ENCODE results near the gene YIPF3.
"Not testable (repeated sequence)": the region's sequence is repeated elsewhere in the genome, so short reads cannot be mapped to it uniquely, and the experiment has no call there.

The YIPF3 gene

DNA sequence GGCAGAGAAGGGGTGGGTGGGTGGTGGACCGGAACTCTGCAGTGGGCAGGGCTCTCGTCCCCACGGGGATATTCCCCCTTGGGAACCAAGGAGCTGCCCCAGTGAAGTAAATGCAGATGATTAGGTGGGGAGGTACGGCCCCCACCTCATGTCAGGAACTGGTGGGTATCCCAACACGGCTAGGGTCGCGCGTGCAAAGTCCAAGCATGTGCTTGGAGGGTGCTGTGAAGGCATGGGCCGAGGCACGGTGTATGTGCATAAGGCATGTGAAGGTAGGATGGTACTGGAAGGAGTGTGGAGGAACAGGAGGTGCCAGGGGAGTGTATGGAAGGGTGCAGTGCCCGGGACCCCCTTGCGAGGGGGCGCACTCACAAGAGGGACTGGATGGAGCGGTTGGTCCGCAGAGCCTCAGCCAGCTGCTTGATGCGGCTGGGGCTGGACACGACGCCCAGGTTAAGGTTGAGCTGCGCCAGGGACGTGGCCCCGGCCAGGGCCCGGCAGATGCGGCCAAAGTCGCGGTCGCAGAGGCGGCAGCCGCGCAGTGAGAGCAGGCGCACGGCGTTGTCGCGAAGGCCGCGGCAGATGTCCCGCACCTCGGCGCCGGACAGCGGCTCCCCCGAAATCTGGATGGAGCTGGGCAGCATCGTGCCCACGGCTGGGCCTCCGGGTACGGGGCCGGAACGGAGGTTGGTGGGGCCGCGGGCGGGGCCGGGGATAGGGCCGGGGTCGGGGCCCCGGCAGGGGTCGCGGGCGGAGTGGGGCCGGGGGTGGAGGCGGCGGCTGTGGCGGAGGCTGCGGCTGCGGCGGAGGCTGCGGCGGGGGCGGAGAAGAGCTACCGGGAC is 7.4 kb downstream of the YIPF3 start:
- DNase-seq: no peak

DNA sequence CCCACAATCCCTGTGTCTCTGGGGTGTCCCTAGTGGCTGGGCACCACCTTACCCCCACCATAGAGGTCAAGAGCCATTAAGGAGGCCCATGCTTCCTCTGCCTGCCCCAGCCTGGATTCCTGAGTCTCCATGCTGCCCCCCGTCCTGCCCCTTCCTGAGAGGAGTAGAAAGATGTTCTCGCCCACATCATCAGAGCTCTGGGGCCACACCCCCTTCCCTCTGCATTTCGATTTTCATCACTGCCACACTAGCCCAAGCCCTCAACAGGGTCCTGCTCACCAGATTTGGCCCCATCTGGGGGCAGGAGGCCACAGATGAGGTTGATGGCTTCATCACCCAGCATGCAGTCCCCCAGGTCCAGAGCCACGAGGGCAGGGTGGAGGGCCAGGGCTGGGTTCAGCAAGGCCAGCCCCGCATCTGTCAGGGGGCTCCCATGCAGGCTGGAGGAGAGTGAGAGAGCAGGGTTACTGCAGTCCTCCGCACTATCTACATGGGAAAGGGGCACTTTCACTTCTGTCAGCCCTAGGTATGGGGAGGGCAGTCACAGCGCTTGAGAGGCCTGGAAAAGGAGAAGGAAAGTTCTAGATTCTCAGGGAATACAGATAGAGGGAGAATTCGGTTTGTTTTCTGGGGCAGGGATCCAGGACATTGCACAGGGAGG is 8.1 kb downstream of the YIPF3 start:
- DNase-seq: no peak

DNA sequence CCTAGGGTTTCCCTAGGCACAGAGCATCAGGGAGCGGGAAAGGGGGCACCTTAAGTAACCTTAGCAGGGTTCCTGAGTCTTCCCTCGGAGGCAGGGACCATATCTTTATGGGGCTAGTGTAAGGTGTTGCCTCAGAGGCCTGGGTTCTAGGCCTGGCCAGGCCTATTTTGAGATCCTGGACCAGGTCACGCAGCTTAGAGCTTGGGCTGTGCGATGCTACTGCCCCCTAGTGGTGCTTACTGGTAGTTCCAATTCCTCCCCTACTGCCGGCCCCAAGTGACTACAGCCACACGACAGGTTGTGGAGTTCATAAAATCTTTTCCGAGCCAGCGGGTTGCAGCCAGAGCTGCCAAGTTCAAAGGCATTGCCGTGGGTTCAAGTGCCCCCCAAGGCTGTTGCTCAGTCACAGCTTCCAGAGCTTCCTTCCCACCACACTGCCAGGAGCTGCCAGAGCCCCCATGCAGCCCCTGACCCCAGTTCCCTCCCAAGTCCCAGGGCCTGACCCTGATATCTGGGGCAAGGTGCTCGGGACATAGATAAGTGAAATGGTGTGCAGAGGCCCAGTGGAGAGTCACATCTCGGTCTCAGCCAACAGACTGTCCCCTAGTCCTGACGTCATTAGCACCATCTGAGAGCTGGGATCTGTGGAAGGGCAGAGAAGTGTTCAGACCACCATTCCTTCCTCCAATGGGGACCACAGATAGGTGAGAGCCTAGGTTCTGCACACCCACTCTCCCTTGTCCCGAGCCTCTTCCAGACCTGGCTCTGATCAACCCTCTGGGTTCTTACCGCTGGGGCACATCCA is 9.9 kb downstream of the YIPF3 start:
- no peak for DNase-seq

DNA sequence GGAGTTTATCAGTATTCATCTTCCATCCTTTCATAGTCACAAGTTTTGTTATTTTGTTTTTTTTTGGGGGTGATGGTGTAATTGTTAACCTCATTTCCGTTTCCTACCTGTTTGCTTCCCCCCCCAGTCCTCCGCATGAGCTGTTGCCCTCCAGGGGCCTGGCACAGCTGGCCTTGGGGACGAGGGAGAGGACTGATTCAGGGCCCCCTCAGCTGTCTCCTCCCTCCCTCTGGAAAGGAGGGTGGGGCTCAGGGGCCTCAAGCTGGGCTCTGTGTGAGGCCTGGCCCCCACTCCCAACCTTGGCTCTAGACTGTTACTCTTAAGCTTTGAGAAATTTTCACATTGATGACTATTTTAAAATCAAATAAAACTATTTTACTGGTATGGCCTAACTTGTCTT is 10.6 kb downstream of the YIPF3 start:
- DNase-seq: no peak

DNA sequence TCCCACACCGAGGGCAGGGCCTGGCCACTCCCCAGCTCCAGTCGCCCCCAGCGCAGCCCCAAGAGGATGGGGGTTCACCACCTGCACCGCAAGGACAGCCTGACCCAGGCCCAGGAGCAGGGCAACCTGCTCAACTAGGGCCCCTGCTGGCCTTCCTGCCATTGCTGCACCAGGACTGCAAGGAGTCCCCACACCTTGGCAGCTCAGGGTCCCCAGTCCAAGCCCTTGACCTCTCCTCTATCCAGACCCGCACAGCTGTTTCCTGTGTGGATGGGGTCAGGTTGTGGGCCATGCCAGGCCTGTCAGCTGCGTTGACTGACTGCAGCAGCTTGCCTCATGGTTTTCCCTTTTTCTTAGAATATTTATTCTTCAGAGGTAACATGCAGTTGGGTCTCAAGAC is 11.0 kb downstream of the YIPF3 start:
- no peak for DNase-seq

DNA sequence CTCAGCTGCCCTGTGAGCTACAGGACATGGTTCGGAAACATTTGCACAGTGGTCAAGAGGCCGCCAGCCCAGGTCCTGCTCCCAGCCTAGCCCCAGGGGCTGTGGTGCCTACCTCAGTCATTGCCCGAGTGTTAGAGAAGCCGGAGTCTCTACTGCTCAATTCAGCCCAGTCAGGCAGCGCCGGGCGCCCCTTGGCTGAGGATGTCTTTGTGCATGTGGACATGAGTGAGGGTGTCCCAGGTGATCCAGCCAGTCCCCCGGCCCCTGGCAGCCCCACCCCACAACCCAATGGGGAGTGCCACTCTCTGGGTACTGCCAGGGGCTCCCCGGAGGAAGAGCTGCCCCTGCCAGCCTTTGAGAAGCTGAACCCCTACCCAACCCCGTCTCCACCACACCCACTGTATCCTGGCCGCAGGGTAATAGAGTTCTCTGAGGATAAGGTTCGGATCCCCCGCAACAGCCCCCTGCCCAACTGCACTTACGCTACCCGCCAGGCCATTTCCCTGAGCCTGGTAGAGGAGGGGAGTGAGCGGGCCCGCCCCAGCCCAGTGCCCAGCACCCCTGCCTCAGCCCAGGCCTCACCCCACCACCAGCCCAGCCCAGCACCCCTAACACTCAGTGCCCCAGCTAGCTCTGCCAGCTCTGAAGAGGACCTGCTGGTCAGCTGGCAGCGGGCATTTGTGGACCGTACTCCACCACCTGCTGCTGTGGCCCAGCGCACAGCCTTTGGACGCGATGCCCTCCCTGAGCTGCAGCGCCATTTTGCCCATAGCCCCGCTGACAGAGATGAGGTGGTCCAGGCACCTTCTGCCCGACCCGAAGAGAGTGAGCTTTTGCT is 11.8 kb downstream of the YIPF3 start:
- no peak for DNase-seq

DNA sequence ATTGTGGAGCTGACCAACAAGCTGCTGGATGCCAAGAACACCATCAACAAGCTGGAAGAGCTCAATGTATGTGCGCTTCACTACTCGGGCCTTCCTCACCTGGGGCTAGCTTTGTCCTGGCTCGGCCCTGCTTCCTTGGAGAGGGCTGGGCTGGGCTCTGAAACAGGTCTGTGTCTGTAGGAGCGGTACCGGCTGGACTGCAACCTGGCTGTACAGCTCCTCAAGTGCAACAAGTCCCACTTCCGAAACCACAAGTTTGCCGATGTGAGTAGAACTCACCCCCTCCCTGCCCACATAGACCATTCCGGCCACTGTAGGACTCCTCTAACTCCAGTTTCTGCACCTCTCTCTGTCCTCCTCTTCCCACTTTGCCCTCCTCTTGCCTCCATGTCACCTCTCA is 13.3 kb downstream of the YIPF3 start:
- DNase-seq: no peak

DNA sequence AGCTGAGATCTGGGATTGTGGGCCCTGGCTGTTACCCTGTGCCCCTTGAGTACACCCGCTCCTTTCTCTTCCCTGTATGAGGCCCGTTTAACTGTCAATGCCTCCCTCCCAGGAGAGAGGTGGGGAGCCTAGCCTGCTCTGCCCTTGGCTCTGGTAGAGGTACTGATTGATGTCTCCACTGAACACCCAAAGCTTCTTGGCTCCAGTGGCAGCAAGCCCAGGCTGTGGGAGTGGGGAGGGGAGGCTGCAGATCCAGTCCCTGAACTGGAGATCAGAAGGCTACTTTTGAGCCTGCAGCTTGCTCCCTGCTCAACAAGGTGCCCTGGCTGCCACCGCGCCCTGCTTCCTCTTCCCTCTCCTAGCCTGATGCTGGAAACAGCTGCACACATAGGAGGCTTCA is 14.1 kb downstream of the YIPF3 start:
- no peak for DNase-seq

DNA sequence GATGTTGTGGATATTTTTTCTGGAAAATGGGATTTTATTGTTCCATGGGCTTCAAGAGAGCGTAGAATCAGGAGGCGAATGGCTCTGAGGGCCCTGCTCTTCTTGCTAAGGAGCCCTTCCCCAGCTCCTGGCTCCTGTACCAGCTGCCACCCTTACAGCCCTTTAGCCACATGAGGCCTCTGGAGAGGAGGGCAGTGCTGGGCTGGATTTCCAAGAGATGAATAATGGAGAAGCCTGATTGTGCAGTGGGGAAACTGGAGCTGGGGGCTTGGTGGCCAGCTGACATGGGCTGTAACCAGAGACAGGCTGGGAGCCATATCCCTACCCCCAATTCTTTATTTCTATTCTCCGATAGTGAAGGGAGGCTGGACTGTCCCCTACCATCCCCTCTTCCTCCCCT is 15.8 kb downstream of the YIPF3 start:
- DNase-seq: no peak

DNA sequence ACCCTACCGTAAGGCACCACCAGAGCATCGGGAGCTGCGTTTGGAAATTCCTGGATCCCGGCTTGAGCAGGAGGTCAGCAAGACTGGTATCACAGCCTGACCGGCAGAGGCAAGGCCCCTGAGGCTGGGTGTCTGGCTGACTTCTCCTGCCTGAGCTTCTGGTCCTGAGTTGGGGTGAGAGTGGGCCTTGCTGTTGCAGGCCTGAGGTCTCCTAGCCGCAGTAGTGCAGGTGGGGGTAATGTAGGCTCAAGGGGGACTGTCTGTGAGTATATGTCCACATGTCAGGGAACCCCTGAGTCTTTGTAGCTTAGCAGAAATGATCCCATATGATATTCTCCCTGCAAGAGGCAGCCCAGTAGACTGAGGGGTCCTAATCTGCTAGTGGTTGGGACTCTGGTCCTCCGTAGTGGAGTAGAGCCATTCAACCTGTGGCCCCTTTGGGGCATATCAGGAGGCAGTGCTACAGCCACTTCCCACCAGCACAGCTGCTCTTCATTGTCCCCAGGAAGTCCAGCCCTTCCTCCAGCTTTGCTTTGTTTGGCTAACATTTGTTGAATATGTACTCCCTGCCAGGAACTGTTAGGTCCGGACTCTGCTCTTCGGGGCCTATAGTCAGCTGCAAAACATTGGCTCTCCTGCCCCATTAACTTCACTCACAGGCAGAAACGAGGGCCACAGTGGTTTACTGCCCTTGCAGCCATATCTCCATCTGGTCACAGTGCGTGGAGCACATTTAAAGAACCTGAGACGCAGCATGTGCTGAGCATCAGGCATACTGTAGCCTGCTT is 17.5 kb downstream of the YIPF3 start:
- no peak for DNase-seq

DNA sequence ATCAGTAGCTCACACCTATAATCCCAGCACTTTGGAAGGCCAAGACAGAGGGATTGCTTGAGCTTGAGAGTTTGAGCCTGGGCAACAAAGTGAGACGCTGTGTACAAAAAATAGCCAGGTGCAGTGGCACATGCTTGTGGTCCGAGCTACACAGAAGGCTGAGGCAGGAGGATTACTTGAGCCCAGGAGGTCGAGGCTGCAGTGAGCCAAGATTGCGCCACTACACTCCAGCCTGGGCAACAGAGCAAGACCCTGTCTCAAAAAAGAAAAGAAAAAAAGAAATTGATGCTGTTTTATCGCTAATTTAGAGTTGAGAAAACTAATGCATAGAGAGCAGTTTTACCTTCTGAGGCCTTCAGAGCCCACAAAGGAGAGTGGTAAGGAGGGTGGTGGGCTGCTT is 18.4 kb downstream of the YIPF3 start:
- not testable (repeated sequence) for DNase-seq

DNA sequence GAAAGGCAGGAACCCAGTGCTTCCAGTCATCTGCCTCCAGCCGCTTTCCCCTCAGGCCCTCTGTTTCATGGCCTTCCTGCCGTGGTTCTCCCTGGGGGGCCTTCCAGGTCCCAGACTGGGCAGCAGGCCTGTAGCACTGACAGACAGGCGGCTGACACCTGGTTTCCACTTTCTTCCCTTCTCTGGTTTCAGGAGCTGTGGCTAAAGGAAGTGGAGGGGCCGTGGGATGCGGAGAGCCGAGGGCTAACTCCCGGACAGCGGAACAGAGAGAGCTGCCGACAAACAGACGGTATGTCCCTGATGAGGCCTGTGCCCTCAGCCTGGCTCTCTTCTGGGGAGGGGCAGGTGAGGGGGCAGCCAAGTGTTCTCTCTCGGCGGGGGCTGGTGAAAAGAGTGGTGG is 19.0 kb downstream of the YIPF3 start:
- no peak for DNase-seq

DNA sequence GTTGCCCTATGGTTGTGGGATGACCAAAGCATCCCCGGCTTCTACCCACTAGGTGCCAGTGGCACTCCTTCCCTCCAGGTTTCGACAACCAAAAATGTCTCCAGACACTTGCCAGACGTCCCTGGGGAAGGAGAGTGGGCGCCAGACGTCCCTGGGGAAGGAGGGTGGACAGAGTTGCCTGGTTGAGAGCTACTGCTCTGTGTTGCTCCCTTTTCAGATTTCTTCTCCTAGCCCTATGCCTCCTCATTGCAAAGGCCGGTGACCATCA is 19.7 kb downstream of the YIPF3 start:
- no peak for DNase-seq

DNA sequence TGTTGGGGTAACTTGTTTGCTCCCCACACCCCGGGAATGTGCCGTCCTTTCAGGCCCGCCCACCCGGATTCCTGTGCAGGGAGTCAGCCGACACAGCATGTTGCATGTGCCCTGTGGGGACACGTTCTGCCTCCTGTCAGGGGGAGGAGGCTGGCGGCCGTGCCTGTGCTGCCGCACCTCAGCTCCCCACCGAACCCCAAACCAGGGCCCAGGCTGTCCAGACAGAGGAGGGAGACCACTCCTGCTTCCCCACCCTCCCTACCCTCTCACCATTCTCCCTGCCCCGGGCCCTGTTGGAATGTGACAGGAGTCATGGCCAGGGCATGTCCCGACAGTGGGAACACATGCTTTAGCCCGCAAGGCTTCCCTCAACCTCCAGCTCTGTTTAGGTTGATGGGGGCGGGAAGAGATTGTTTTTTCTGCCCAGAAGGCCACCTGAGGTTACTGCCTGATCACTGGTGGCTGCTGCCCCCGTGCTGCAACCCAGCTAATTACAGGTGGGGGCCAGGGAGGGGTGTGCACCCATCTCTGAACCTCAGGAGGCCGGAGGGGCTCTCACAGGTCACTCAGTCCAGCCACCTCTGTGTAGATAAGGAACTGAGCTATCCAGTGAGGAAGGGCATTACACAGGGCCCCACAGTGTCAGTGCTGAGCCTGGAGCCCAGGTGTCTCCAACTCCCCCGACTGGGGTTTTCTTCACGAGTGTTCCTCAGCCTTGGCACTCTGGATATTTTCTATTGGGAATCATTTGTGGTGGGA is 20.2 kb downstream of the YIPF3 start:
- DNase-seq: no peak

DNA sequence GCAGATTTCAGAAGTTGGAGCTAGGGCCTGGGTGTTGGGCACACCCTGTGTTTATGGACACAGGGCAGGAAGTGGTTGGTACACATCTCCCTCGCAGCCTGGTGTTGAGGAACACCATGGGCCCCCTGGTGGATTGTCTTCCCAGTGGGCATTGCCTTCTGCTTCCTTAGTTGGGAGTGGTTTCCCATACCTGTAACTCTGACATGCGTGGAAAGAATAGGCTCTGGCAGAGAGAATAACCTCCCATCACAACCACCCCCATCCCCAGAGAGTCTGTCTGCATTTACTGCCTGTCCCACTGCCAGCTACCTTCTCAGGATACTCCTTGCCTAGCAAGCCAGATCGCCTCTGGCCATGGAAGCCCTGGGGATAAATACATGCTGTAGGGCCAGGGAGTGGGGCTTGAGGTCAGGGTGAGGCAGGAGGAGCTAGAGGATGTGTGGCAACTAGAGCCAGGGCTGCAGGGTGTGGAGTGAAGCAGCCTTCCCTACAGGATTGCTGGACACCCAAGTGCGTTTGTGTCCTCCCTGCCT is 21.3 kb downstream of the YIPF3 start:
- DNase-seq: no peak

DNA sequence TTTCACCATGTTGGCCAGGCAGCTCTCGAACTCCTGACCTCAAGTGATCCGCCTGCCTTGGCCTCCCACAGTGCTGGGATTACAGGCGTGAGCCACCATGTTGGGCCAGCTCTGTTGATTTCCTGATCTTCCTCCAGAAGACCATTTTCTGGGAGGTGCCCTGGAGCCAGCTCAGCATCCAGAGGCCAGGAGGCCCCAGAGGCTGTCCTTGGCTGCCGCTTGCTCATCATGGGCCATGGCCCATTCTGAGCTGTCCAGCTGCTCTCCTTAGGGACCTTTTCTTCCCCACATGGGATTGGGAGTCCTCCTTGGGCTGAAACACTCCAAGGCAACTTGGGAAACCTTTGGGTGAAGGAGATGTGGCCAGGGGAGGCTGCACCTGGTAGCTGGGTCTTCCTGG is 22.0 kb downstream of the YIPF3 start:
- DNase-seq: no peak

DNA sequence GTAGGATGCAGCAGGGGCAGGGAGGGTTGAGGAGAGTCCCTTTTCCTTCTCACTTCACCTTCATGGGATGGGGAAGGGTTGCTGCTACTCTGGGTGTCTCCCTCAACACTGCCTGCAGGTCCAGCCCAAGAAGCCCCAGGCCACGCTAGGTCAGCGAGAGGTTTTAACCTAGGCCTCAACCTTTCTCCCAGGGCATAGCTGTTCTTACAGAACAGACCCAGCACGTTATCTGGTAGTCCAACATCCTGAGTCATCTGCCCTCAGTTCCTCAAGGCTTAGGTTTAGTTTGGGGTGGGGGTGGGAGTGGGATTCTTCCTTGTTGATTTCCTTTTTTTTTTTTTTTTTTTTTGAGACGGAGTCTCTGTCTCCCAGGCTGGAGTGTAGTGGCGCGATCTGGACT is 22.4 kb downstream of the YIPF3 start:
- no peak for DNase-seq

DNA sequence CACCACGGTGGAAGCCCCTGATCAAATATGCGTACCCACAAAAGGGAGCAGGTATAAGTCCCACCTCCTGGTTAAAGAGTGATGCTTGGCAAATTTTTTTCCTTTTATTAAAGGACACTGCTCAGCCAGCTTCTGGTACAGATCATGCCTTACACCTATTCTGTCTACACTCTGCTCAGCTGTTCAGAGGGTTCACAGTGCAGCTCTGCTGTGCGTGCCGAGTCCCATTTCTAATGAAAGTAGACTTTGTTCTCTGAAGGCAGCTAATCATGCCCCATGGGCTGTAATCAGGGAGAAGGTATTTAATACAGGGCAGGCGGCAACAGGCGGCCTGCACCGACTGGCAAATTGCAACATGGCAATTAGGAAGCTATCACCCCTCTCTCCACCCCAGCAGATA is 22.9 kb downstream of the YIPF3 start:
- DNase-seq: no peak

DNA sequence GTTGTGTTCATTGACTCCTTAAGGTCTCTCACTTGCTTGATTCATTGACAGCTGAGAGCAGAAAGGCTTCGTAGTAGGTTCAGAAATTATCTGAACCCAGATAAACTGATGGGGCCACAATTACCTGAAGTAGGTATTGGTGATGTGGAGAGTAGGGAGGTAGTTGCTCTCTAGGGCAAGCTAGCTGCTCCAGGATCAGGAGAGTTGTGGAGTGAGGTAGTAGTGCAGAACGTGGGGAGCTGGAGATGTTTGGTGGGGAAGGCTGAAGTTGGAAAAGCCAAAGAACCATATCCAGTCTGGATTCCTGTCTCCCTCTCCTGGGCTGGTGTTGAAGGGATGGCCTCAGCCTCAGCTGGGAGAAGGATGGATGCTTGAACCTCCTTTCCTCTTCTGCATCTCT is 23.5 kb downstream of the YIPF3 start:
- no peak for DNase-seq

DNA sequence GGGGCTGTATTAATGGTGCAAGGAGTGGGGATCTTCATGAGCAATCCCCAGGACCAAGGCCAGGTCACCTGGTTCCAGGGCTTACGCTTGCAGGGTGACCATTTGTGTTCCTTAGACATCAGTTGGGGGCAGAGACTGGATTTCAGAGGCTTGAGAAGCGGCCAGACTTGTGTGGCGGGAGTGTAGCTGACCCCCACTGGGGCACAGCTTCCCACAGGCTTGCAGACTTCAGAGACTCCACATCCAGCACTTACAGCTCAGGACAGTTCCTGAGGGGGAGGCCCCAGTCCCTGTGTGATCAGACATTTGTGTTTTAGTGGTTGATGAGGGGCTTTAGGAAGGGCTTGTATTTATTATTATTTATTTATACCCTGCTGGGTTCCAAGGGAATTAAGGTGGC is 24.1 kb downstream of the YIPF3 start:
- DNase-seq: no peak
